Measurements from ENCODE around the gene PDZD11. TPM values are rescaled to one million over a fixed set of nuclear protein-coding genes. Genes with fewer than 3 reads are reported as not detected.
A peak's percentile ranks its signal among the peaks of the same experiment; 100 is the strongest.
"Not testable (repeated sequence)": the region's sequence is repeated elsewhere in the genome, so short reads cannot be mapped to it uniquely, and the experiment has no call there.

Gene PDZD11
- 10 to 100 TPM; 12.1 to 13.4 TPM for total RNA-seq
- 8.4 to 14.9 reads per million in 2 donors for total RNA-seq

DNA sequence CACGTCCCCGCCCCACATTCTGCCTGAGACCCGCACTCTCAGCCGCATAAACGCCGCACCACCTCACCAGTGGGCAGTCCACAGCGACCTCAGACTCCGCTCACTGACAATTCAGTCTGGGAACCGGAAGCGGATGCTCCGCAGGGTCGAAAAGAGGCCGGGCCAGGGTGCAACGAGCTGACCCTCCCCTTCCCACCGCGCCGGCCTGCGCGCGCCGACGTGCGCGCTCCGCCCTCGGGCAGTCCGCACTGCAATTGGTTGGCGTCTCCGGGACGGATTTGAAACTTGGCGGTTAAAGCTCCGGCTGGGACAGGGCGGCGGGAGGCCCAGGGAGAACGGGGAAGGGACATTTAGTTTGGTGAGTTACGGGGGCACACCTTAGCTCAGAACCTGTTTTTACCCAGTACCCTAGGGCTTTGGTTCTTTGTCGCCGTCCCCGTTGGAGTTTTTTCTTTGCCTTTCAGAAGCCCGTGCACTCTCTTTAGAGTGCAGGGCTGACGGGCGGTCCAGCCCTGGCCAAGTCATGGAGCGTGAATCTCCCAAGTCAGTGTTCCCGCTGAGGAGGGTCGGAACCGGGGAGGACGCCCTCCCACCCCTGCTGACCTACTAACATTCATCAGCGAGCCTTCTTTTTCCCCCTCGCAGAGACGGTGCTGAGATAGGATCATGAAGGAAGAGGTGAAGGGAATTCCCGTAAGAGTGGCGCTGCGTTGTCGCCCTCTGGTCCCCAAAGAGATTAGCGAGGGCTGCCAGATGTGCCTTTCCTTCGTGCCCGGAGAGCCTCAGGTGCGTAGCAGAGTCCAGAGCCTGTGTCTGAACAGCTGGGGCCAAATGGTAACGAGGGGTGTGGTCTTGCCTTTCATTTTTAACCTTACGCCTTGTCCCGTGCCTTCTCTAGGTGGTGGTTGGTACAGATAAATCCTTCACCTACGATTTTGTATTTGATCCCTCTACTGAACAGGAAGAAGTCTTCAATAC is at the start of gene PDZD11, which contains the start of gene KIF4A:
Gene PDZD11, minus strand, starts transcription at position 135 of the 978 bp plus-strand sequence. CDS start 586 bp downstream, outside the sequence.
Gene KIF4A, plus strand, starts transcription at position 312 of the 978 bp plus-strand sequence. Its CDS starts 355 bp downstream, at position 667.
- peak within 1 kb of the TSS; percentile 86 for H3K4me3 Mint-ChIP-seq
- peaks cover 3% of the 10 kb centered on the region for H3K4me1 Mint-ChIP-seq
- ATAC-seq: peak; percentile 99
- peak; percentile 51 to 64 (median 61) for DNase-seq
- no peaks in the 10 kb centered on the region for H3K9me3 ChIP-seq (ENCODE audit: control insufficient read depth, low read length, poor library complexity, severe bottlenecking)
- no peak within 1 kb of the TSS for H3K27ac Mint-ChIP-seq
- no peaks in the 10 kb centered on the region for H3K27me3 Mint-ChIP-seq
- no peaks in the 10 kb centered on the region for H3K36me3 Mint-ChIP-seq (ENCODE audit: low read depth)

- ATAC-seq: no peak
- no peak for DNase-seq
- H3K27me3 Mint-ChIP-seq: no peaks in the 10 kb centered on the region
- no peak overlapping the region for H3K4me3 Mint-ChIP-seq
- no peaks in the 10 kb centered on the region for H3K9me3 ChIP-seq (ENCODE audit: control insufficient read depth, low read length, poor library complexity, severe bottlenecking)
- H3K36me3 Mint-ChIP-seq (ENCODE audit: low read depth): no peaks in the 10 kb centered on the region
- H3K4me1 Mint-ChIP-seq: no peaks in the 10 kb centered on the region
- H3K27ac Mint-ChIP-seq: peak overlapping the region; percentile 8
Observed at GRCh38 chrX:70338290-70338689, 48.6 kb upstream of the PDZD11 start.

GRCh38 chrX:70336767-70337166 is 47.0 kb upstream of the PDZD11 start:
- Mint-ChIP-seq H3K36me3 (ENCODE audit: low read depth) (no peaks in the 10 kb centered on the region), H3K27me3 (no peaks in the 10 kb centered on the region), H3K4me1 (no peaks in the 10 kb centered on the region), H3K4me3 (no peak overlapping the region), H3K27ac (no peak overlapping the region)
- ATAC-seq (no peak), DNase-seq (no peak)
- no peaks in the 10 kb centered on the region for H3K9me3 ChIP-seq (ENCODE audit: control insufficient read depth, low read length, poor library complexity, severe bottlenecking)

GRCh38 chrX:70332600-70332999 is 42.9 kb upstream of the PDZD11 start:
- H3K9me3 ChIP-seq (ENCODE audit: control insufficient read depth, low read length, poor library complexity, severe bottlenecking): no peaks in the 10 kb centered on the region
- Mint-ChIP-seq H3K4me1 (no peaks in the 10 kb centered on the region), H3K27ac (no peak overlapping the region), H3K4me3 (no peak overlapping the region), H3K27me3 (no peaks in the 10 kb centered on the region), H3K36me3 (ENCODE audit: low read depth) (peaks cover 2% of the 10 kb centered on the region)
- no peak for DNase-seq
- no peak for ATAC-seq

GRCh38 chrX:70331161-70331560 is 41.4 kb upstream of the PDZD11 start:
- ATAC-seq: no peak
- Mint-ChIP-seq H3K27me3 (no peaks in the 10 kb centered on the region), H3K36me3 (ENCODE audit: low read depth) (peaks cover 2% of the 10 kb centered on the region), H3K4me1 (no peaks in the 10 kb centered on the region), H3K27ac (peak overlapping the region; percentile 19), H3K4me3 (no peak overlapping the region)
- no peak for DNase-seq
- no peaks in the 10 kb centered on the region for H3K9me3 ChIP-seq (ENCODE audit: control insufficient read depth, low read length, poor library complexity, severe bottlenecking)

DNA sequence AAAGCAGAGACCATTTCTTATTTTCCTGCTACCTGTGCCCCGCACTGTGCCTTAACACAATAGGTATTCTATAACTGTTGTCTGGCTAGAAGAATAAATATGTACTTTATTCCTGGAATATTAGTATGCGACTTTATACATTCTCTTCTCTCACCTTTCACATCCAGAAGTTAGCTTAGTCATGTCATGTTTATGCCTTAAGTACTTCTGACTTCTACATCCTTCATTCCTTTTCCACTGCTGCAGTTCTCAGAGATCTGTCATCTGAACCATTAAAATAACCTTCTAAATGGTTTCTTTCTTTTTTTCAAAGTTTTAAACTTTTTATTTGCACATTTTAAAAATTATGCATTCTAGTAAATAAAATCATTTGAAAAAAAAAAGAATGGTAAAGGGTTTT is 34.6 kb upstream of the PDZD11 start:
- Mint-ChIP-seq H3K36me3 (ENCODE audit: low read depth) (no peaks in the 10 kb centered on the region), H3K4me3 (no peak overlapping the region), H3K27ac (no peak overlapping the region), H3K27me3 (no peaks in the 10 kb centered on the region), H3K4me1 (peaks cover 6% of the 10 kb centered on the region)
- ATAC-seq (no peak), DNase-seq (no peak)
- H3K9me3 ChIP-seq (ENCODE audit: control insufficient read depth, low read length, poor library complexity, severe bottlenecking): no peaks in the 10 kb centered on the region

DNA sequence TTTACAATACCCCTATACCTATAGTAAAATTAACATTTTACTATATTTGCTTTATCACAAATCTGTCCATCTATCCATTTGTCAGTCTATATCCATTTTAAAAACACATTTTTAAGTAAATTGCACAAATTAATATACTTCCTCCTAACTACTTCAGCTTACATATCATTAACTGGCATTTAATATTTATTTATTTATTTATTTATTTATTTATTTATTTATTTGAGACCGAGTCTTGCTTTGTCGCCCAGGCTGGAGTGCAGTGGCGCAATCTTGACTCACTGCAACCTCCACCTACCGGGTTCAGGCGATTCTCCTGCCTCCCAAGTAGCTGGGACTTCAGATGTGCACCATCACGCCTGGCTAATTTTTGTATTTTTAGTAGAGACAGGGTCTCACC is 33.9 kb upstream of the PDZD11 start:
- not testable (repeated sequence) for H3K4me1 Mint-ChIP-seq; H3K9me3 ChIP-seq (ENCODE audit: control insufficient read depth, low read length, poor library complexity, severe bottlenecking); ATAC-seq; H3K4me3 Mint-ChIP-seq; DNase-seq; H3K36me3 Mint-ChIP-seq (ENCODE audit: low read depth); H3K27ac Mint-ChIP-seq; H3K27me3 Mint-ChIP-seq

GRCh38 chrX:70322784-70323183 is 33.1 kb upstream of the PDZD11 start:
- H3K4me1 Mint-ChIP-seq: peaks cover 6% of the 10 kb centered on the region
- H3K9me3 ChIP-seq (ENCODE audit: control insufficient read depth, low read length, poor library complexity, severe bottlenecking): no peaks in the 10 kb centered on the region
- no peak overlapping the region for H3K27ac Mint-ChIP-seq
- H3K36me3 Mint-ChIP-seq (ENCODE audit: low read depth): no peaks in the 10 kb centered on the region
- no peak overlapping the region for H3K4me3 Mint-ChIP-seq
- DNase-seq (no peak), ATAC-seq (no peak)
- H3K27me3 Mint-ChIP-seq: no peaks in the 10 kb centered on the region

DNA sequence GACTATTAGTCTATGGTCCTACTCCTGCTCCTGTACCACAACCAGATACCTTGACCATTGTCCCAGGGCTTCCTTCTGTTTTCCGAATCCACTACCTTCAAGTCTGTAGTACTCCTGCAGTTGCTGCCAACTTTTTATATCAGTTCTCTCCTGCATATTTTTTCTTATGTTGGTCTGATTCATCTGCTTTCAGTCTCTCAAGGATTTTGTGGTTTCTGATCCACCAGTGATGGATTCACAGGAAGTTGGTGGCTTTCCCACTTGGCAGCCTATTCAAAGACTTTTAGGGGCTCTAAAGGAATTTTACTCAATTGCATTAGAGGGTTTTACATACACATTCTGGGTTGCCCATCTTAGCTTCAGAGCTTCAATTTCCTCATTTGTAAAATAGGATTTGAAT is 23.8 kb upstream of the PDZD11 start:
- Mint-ChIP-seq H3K27me3 (no peaks in the 10 kb centered on the region), H3K27ac (no peak overlapping the region), H3K4me1 (peaks cover 3% of the 10 kb centered on the region), H3K36me3 (ENCODE audit: low read depth) (no peaks in the 10 kb centered on the region), H3K4me3 (no peak overlapping the region)
- no peak for DNase-seq
- no peak for ATAC-seq
- no peaks in the 10 kb centered on the region for H3K9me3 ChIP-seq (ENCODE audit: control insufficient read depth, low read length, poor library complexity, severe bottlenecking)

- peak overlapping the region; percentile 27 for H3K27ac Mint-ChIP-seq
Observed at GRCh38 chrX:70301716-70302115, 12.0 kb upstream of the PDZD11 start.

GRCh38 chrX:70293621-70294020 is 3.9 kb upstream of the PDZD11 start:
- peaks cover 3% of the 10 kb centered on the region for H3K4me1 Mint-ChIP-seq
- H3K4me3 Mint-ChIP-seq: no peak overlapping the region

More at GRCh38 chrX:70301716-70302115, 12.0 kb upstream of the PDZD11 start:
- H3K36me3 Mint-ChIP-seq (ENCODE audit: low read depth): no peaks in the 10 kb centered on the region
- no peaks in the 10 kb centered on the region for H3K27me3 Mint-ChIP-seq
- H3K4me3 Mint-ChIP-seq: no peak overlapping the region
- H3K4me1 Mint-ChIP-seq: peaks cover 5% of the 10 kb centered on the region
- no peaks in the 10 kb centered on the region for H3K9me3 ChIP-seq (ENCODE audit: control insufficient read depth, low read length, poor library complexity, severe bottlenecking)
- DNase-seq (no peak), ATAC-seq (no peak)

DNA sequence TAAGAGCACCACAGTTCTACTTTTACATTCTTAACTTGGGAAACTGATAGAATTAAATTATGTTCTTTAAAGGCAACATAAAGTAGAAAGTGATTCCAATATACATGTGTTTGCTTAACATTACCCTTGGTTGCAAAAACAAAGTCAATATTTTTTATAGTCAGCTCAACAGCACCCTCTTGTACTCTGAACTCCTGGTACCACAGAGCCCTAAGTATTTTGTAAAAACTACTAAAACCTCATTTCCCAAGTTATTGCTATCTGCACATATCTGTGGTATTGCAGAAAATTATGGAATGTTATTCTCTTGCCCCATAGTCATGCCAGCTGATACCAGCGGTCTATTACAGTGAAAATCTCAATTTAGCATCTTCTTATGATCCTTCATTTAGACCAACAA is 3.1 kb upstream of the PDZD11 start:
- peaks cover 3% of the 10 kb centered on the region for H3K4me1 Mint-ChIP-seq
- no peaks in the 10 kb centered on the region for H3K36me3 Mint-ChIP-seq (ENCODE audit: low read depth)
- DNase-seq (no peak), ATAC-seq (no peak)
- H3K27ac Mint-ChIP-seq: no peak overlapping the region
- H3K9me3 ChIP-seq (ENCODE audit: control insufficient read depth, low read length, poor library complexity, severe bottlenecking): no peaks in the 10 kb centered on the region
- H3K27me3 Mint-ChIP-seq: no peaks in the 10 kb centered on the region
- H3K4me3 Mint-ChIP-seq: no peak overlapping the region

More at GRCh38 chrX:70293621-70294020, 3.9 kb upstream of the PDZD11 start:
- no peak for DNase-seq
- H3K9me3 ChIP-seq (ENCODE audit: control insufficient read depth, low read length, poor library complexity, severe bottlenecking): no peaks in the 10 kb centered on the region
- Mint-ChIP-seq H3K36me3 (ENCODE audit: low read depth) (no peaks in the 10 kb centered on the region), H3K27me3 (no peaks in the 10 kb centered on the region), H3K27ac (no peak overlapping the region)
- no peak for ATAC-seq

GRCh38 chrX:70289168-70289792 is 447 bp downstream of the PDZD11 start:
- Mint-ChIP-seq H3K4me3 (peak overlapping the region; percentile 86), H3K27ac (no peak overlapping the region), H3K4me1 (peaks cover 3% of the 10 kb centered on the region), H3K36me3 (ENCODE audit: low read depth) (no peaks in the 10 kb centered on the region), H3K27me3 (no peaks in the 10 kb centered on the region)
- DNase-seq (no peak), ATAC-seq (no peak)
- H3K9me3 ChIP-seq (ENCODE audit: control insufficient read depth, low read length, poor library complexity, severe bottlenecking): no peaks in the 10 kb centered on the region
